ENCODE results near the gene SPCS2.

DNA sequence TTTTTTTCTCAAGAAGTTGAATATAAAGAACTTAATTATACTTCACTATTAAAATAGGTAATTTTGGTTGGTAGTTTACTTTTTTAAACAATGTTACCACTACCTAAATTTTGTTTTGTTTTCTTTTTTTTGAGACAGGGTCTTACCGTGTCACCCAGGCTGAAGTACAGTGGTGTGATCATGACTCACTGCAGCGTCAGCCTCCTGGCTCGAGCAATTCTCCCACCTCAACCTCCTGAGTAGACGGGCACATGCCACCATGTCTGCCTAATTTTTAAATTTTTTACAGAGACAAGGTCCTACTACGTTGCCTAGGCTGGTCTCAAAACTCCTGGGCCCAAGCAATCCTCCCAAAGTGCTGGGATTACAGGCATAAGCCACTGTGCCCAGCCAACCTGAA lies 17.6 kb downstream of the SPCS2 start:
- TF ChIP-seq EGR1 (IDR thresholded peaks at IDR 0.05; ENCODE audit: borderline replicate concordance, low read depth, low read length) = no peak
- TF ChIP-seq, protein P1, sequence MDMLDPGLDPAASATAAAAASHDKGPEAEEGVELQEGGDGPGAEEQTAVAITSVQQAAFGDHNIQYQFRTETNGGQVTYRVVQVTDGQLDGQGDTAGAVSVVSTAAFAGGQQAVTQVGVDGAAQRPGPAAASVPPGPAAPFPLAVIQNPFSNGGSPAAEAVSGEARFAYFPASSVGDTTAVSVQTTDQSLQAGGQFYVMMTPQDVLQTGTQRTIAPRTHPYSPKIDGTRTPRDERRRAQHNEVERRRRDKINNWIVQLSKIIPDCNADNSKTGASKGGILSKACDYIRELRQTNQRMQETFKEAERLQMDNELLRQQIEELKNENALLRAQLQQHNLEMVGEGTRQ (IDR thresholded peaks at IDR 0.05; ENCODE audit: low read length) = no peak
- TF ChIP-seq TAF1 (IDR thresholded peaks at IDR 0.05; ENCODE audit: low read depth, low read length) = no peak
- TF ChIP-seq, protein P2, sequence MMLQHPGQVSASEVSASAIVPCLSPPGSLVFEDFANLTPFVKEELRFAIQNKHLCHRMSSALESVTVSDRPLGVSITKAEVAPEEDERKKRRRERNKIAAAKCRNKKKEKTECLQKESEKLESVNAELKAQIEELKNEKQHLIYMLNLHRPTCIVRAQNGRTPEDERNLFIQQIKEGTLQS (IDR thresholded peaks at IDR 0.05; ENCODE audit: insufficient read depth, low read depth, low read length) = no peak
- no peak for TF ChIP-seq CTCF (IDR thresholded peaks at IDR 0.05; ENCODE audit: control extremely low read depth in 1 of 3, insufficient read depth in 1 of 3, low read depth in 1 of 3, low read length in 3 of 3)
- TF ChIP-seq ATF2 (IDR thresholded peaks at IDR 0.05; ENCODE audit: low read length) = no peak
- no peak for TF ChIP-seq GTF2F1 (IDR thresholded peaks at IDR 0.05; ENCODE audit: borderline replicate concordance, low read depth, low read length)
- TF ChIP-seq NRF1 (IDR thresholded peaks at IDR 0.05; ENCODE audit: low read depth, low read length) = no peak
- TF ChIP-seq JUN (IDR thresholded peaks at IDR 0.05; ENCODE audit: low read depth, low read length) = no peak
- TF ChIP-seq POLR2A (IDR thresholded peaks at IDR 0.05; ENCODE audit: control extremely low read depth in 1 of 2, low read depth in 2 of 2, low read length in 2 of 2) = no peak

All from H1 (cell line).